IPS-15b (cell line): ENCODE data around the gene LIPJ.

ENCODE experiments used
- H3K27me3 ChIP-seq: one replicate; pipeline ENCODE4 v1.6.1; 2013; ENCODE audit warnings: low read length; ENCODE audit not compliant: control insufficient read depth, insufficient read depth
- H3K36me3 ChIP-seq: one replicate; pipeline ENCODE4 v1.6.1; 2013; ENCODE audit warnings: low read length; ENCODE audit not compliant: control insufficient read depth, insufficient read depth
- H3K4me1 ChIP-seq: one replicate; pipeline ENCODE4 v1.6.1; 2013; ENCODE audit warnings: mild to moderate bottlenecking, low read length; ENCODE audit not compliant: control insufficient read depth, insufficient read depth
- H3K4me3 ChIP-seq: one replicate; pipeline ENCODE4 v1.5.1; 2013; ENCODE audit warnings: low read depth, low read length
- H3K9ac ChIP-seq: one replicate; pipeline ENCODE4 v1.6.1; 2013; ENCODE audit warnings: low read depth, mild to moderate bottlenecking, low read length
- H3K9me3 ChIP-seq: one replicate; pipeline ENCODE4 v1.6.1; 2013; ENCODE audit warnings: mild to moderate bottlenecking, low read length; ENCODE audit not compliant: control insufficient read depth, insufficient read depth

The LIPJ gene, protein sequence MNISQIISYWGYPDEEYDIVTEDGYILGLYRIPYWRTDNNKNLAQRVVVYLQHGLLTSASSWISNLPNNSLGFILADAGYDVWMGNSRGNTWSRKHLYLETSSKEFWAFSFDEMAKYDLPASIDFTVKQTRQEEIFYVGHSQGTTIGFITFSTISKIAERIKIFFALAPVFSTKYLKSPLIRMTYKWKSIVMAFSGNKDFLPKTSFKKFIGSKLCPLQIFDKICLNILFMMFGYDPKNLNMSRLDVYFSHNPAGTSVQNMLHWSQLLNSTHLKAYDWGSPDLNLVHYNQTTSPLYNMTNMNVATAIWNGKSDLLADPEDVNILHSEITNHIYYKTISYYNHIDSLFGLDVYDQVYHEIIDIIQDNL

DNA sequence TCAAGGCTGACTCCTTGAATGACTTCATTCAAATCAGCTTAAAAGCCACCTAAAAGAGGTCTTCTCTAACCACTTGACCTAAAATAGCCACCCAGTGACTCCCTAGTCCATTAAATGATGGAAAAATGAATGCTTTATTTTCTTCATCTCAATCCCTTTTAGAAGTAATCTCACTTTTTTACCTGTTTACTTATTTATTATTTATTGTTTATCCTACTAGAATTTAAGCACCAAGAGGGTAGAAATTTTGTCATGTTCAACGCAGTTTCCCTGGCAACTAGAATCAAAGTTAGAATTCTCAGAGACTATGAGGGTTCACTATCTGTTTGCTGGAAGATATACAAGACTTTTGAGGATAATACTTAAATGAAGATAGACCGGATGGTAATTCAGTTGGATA, at the start of gene LIPJ:
Gene LIPJ (plus strand): TSS at position 301 of the 400 bp plus-strand sequence. CDS start 3,926 bp downstream, outside the sequence.
- no peaks in the 10 kb centered on the region for H3K9me3 ChIP-seq

DNA sequence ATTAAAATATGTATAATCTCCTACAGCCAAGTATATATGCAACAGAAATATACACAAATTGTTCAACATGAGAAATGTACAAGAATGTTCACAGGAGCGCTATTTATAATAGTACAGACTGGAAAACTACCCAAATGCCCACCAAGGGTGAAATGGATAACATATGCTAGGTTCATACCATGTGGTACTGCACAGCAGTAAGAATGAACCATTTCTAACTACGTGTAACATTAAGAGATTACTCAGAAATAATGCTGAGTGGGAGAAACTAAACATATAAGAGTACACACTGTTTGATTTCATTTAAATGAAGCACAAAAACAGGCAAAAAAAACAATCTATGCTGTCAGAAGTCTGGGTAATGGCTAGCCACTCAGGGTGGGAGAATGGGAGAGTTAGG, 49.2 kb upstream of the LIPJ start:
- Histone ChIP-seq H3K9ac (no peak overlapping the region), H3K4me1 (no peaks in the 10 kb centered on the region), H3K4me3 (no peak overlapping the region), H3K9me3 (no peaks in the 10 kb centered on the region), H3K36me3 (no peaks in the 10 kb centered on the region), H3K27me3 (no peaks in the 10 kb centered on the region)

More for the DNA sequence above, at the start of gene LIPJ:
- H3K4me1 ChIP-seq = no peaks in the 10 kb centered on the region
- H3K9ac ChIP-seq = no peak within 1 kb of the TSS
- H3K4me3 ChIP-seq = no peak within 1 kb of the TSS
- H3K36me3 ChIP-seq = no peaks in the 10 kb centered on the region
- H3K27me3 ChIP-seq = peaks cover 14% of the 10 kb centered on the region

DNA sequence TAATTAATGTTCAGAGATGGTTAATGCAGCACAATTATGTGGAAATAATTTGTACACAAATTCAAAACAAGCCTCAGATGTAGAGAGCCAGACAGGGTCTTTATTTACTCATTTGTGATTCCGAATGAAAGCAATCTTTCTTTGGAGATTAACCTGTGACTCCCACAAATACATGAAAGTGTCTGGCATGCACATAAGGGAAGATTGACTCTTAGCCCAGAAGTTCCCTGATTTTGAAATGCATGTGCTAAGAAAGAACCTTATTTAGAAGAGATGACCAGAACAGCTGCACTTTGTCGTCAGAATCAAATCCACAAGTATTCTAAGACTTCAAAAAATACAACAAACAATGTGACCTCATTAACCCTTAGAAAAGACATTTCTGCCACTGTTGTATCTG, 48.5 kb upstream of the LIPJ start:
- Histone ChIP-seq H3K9me3 (no peaks in the 10 kb centered on the region), H3K27me3 (no peaks in the 10 kb centered on the region), H3K9ac (no peak overlapping the region), H3K36me3 (no peaks in the 10 kb centered on the region), H3K4me1 (no peaks in the 10 kb centered on the region), H3K4me3 (no peak overlapping the region)

DNA sequence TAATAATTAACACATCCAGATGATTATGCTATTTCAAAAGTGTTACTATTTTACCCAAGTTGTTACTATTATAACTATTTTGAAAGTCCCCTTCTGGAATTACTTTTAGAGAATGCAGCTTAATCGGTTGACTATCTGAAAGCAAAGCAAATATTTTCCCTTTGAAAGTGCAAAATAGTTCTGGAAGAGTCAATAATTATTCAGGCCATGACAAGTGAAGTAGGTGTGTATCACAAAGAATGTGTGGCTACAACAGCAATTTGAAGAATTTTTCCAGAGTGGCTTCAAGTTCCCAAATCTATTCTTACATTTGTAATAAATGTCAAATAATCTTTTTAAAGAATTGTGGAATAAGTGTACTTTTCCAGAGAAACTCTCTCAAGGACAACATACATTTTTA, 46.2 kb upstream of the LIPJ start:
- Histone ChIP-seq H3K4me1 (no peaks in the 10 kb centered on the region), H3K36me3 (no peaks in the 10 kb centered on the region), H3K4me3 (no peak overlapping the region), H3K27me3 (no peaks in the 10 kb centered on the region), H3K9me3 (no peaks in the 10 kb centered on the region), H3K9ac (no peak overlapping the region)

DNA sequence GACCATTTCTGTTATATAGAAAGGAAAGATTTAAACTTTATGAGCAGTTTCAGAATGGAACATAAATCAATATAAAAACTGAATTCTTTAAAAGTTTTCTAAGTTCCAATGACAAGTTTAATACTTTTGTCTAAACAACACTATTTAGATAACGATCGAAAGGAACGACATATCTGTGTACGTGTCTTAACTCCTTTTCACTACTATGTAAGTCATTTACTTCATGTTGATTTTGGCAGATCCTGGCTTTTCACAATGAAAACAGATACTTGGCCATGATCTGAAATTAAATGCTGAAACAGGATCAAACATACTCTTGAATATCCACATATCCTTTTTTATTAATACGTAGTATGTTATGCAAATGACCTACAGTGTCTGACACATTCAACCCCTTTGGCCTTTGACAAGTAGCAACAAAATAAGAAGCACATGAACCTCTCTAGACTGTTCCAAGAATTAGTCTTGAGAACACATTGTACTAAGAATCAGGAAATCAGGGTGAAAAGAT, 45.4 kb upstream of the LIPJ start:
- Histone ChIP-seq H3K4me3 (no peak overlapping the region), H3K4me1 (no peaks in the 10 kb centered on the region), H3K27me3 (no peaks in the 10 kb centered on the region), H3K36me3 (no peaks in the 10 kb centered on the region), H3K9ac (no peak overlapping the region), H3K9me3 (no peaks in the 10 kb centered on the region)

DNA sequence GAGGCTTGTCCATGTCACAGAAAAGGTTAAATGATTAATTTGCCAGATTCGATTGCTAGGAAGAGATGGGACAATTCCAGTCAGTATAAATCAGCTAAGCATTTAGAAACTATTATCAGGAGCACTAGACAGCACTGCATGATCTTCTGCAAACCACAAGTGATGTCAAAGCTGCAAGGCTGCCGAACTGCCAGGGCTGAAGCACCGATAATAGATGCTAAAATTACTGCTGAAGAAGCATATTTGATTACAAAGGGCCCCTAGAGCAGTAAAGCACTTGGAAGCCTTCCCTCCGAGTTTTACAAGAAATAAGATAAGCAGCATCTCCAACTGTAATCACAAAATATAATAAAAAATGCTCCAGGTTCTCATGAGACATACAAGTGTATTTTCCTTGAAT, 44.0 kb upstream of the LIPJ start:
- no peaks in the 10 kb centered on the region for H3K36me3 ChIP-seq
- H3K27me3 ChIP-seq = no peaks in the 10 kb centered on the region
- no peaks in the 10 kb centered on the region for H3K4me1 ChIP-seq
- H3K9me3 ChIP-seq = no peaks in the 10 kb centered on the region
- no peak overlapping the region for H3K4me3 ChIP-seq
- H3K9ac ChIP-seq = no peak overlapping the region

DNA sequence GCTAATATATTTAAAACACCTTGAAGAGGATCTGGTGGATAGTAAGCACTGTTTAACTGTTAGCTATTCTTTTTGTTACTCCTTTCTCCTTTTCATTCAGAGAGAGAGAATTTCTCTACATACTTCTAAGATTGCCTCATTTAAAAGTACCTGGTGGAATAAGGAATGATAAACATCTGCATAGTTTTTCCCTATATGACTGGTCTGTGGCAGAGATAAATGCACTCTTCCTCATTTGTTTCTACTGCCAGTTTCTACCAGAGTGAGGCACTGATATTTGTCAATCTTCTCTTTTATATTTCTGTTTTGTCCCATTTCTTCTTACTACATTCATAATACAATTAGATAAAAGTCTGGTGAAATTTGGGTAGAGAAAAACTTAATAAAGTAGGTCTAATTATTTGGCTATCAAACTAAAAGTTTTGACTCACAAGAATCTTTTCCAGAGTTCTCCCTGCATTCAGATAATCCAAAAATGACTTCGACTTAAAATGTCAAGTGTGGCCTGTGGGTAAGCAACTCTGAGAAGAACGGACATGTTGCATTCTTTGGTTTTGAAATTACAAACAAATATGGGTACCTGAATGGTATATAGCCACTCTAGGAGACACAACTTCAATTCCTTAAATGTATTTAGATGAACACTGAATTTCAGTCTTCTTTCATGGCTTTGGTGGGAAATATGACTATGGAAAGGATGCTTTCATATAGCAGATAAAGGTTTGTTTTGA, 42.3 kb upstream of the LIPJ start:
- no peaks in the 10 kb centered on the region for H3K36me3 ChIP-seq
- no peak overlapping the region for H3K4me3 ChIP-seq
- no peaks in the 10 kb centered on the region for H3K9me3 ChIP-seq
- H3K9ac ChIP-seq = no peak overlapping the region
- no peaks in the 10 kb centered on the region for H3K4me1 ChIP-seq
- no peaks in the 10 kb centered on the region for H3K27me3 ChIP-seq

DNA sequence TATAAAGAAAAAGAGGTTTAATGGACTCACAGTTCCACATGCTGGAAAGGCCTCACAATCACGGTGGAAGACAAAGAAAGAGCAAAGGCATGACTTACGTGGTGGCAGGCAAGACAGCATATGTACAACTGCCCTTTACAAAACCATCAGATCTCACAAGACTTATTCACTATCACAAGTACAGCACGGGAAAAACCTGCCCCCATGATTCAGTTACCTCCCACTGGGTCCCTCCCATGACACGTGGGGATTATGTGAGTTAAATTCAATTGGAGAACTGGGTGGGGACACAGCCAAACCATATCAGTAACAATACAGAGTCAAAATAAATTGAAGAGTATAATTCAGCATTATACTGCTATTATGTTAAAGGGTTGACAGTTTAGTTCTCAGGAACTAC, 41.2 kb upstream of the LIPJ start:
- Histone ChIP-seq H3K9me3 (no peaks in the 10 kb centered on the region), H3K4me1 (no peaks in the 10 kb centered on the region), H3K36me3 (no peaks in the 10 kb centered on the region), H3K27me3 (no peaks in the 10 kb centered on the region), H3K4me3 (no peak overlapping the region), H3K9ac (no peak overlapping the region)

DNA sequence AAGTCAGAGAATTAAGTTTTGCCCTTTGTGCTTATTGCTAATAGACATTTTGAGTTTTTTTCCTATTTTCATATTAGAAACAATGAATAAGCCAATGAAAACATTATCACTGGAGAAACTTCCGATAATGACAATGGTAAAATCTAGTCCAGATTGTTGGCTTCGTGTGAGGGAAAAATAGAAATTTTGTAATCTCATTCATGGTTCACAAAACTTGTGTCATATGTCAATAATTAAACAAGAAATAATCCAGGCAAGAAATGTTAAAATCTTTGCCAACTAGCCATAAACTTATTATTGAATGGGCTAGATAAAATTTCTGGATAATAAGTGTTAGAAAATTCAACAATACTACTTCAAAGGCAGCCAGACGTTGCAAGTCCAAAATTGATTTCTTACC, 40.1 kb upstream of the LIPJ start:
- no peak overlapping the region for H3K4me3 ChIP-seq
- H3K27me3 ChIP-seq = no peaks in the 10 kb centered on the region
- no peaks in the 10 kb centered on the region for H3K36me3 ChIP-seq
- no peaks in the 10 kb centered on the region for H3K9me3 ChIP-seq
- no peak overlapping the region for H3K9ac ChIP-seq
- H3K4me1 ChIP-seq = no peaks in the 10 kb centered on the region

DNA sequence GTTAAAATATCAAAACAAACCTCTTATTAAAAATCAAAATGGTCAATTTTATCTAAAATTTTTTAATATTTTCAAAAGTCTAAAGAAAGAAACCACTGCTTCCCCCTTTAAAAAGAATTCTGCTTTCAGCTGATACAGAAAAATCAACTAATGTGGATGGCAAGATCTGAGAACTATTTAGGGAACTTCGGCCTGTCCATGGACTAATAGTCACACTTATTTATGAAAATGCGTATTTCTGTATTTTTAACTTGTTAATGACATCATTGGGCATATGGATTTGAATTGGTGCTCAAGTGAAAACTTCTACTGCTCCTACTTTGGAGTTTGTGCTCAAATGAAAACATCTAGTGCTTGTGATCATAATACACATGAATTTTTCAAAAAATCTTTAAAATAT, 35.3 kb upstream of the LIPJ start:
- no peaks in the 10 kb centered on the region for H3K36me3 ChIP-seq
- H3K4me1 ChIP-seq = no peaks in the 10 kb centered on the region

DNA sequence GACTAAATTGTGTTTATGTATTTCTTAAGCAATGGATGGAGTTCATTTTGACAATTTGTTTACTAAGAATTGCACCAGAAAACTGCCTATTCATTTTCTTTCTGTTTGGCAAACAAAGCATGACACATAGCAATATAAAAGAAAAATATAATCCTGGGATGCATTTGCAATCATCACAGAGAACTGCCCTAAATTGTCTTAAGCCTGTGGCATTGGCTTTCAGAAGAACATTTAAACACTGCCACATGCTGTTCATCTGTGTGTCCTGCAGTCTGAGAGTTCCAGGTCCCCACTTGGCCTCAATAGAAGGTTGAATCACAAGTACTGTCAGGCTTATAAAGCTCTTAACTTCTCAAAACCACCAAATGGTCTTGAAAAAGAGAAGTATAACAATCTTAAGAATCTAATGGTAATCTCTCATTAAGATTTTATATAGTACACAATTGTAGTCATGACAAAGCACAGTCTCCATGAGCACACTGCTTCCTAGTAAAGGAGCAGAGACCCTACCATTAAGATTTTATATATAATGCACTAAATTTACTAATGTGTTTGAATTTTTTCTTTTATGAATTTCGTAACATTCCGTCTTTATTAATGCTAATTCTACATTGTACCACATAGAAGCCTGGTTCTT, 33.3 kb upstream of the LIPJ start:
- Histone ChIP-seq H3K4me3 (no peak overlapping the region), H3K9me3 (no peaks in the 10 kb centered on the region), H3K36me3 (no peaks in the 10 kb centered on the region), H3K4me1 (no peaks in the 10 kb centered on the region), H3K27me3 (no peaks in the 10 kb centered on the region), H3K9ac (no peak overlapping the region)

More for the DNA sequence above, 35.3 kb upstream of the LIPJ start:
- H3K4me3 ChIP-seq = no peak overlapping the region
- no peaks in the 10 kb centered on the region for H3K9me3 ChIP-seq
- H3K9ac ChIP-seq = no peak overlapping the region
- no peaks in the 10 kb centered on the region for H3K27me3 ChIP-seq
